Measurements from ENCODE around the gene MACF1. TPM values are rescaled to one million over a fixed set of nuclear protein-coding genes. Genes with fewer than 3 reads are reported as not detected.

The MACF1 gene
- polyA plus RNA-seq, 6 donors from 2014 or later: 9.1 to 96.3 (median 29.5) TPM

GRCh38 chr1:39326836-39327235, 122.3 kb downstream of the MACF1 start:
- Mint-ChIP-seq H3K27ac (no peak overlapping the region), H3K27me3 (no peaks in the 10 kb centered on the region), H3K9me3 (no peaks in the 10 kb centered on the region), H3K4me1 (no peaks in the 10 kb centered on the region), H3K36me3 (peaks cover 20 to 23% of the 10 kb centered on the region in 2 donors), H3K4me3 (no peak overlapping the region)
- no peak for DNase-seq
- ATAC-seq (ENCODE audit: low read depth in 2 of 2): no peak

- no peaks in the 10 kb centered on the region for H3K27me3 Mint-ChIP-seq
- H3K27ac Mint-ChIP-seq: peak overlapping the region in 2 of 6 donors; percentile 6 to 58
- ATAC-seq (ENCODE audit: low read depth in 2 of 2) (no peak), DNase-seq (no peak)
- H3K36me3 Mint-ChIP-seq: peaks cover 13 to 20% of the 10 kb centered on the region in 2 donors
- no peak overlapping the region for H3K4me3 Mint-ChIP-seq
- no peaks in the 10 kb centered on the region for H3K9me3 Mint-ChIP-seq
- H3K4me1 Mint-ChIP-seq: no peaks in the 10 kb centered on the region
Observed at GRCh38 chr1:39328095-39328494, 123.6 kb downstream of the MACF1 start.

- no peak for DNase-seq
- H3K27ac Mint-ChIP-seq: no peak overlapping the region
- H3K36me3 Mint-ChIP-seq: peaks cover 15 to 26% of the 10 kb centered on the region in 2 donors
- no peaks in the 10 kb centered on the region for H3K27me3 Mint-ChIP-seq
- no peak for ATAC-seq (ENCODE audit: low read depth in 2 of 2)
- no peaks in the 10 kb centered on the region for H3K4me1 Mint-ChIP-seq
- no peaks in the 10 kb centered on the region for H3K9me3 Mint-ChIP-seq
- H3K4me3 Mint-ChIP-seq: no peak overlapping the region
Observed at GRCh38 chr1:39328586-39329121, 124.2 kb downstream of the MACF1 start.

GRCh38 chr1:39331647-39332046, 127.2 kb downstream of the MACF1 start:
- no peaks in the 10 kb centered on the region for H3K9me3 Mint-ChIP-seq
- no peak overlapping the region for H3K4me3 Mint-ChIP-seq
- DNase-seq: no peak
- ATAC-seq (ENCODE audit: low read depth in 2 of 2): no peak
- H3K36me3 Mint-ChIP-seq: peaks cover 27 to 41% of the 10 kb centered on the region in 2 donors
- no peaks in the 10 kb centered on the region for H3K4me1 Mint-ChIP-seq
- peak overlapping the region in 3 of 6 donors; percentile 7 to 53 (median 26) for H3K27ac Mint-ChIP-seq
- no peaks in the 10 kb centered on the region for H3K27me3 Mint-ChIP-seq

- Mint-ChIP-seq H3K27ac (peak overlapping the region in 2 of 6 donors; percentile 7 to 54), H3K9me3 (no peaks in the 10 kb centered on the region), H3K36me3 (peaks cover 28 to 41% of the 10 kb centered on the region in 2 donors), H3K4me1 (no peaks in the 10 kb centered on the region), H3K4me3 (no peak overlapping the region), H3K27me3 (no peaks in the 10 kb centered on the region)
- DNase-seq: no peak
- no peak for ATAC-seq (ENCODE audit: low read depth in 2 of 2)
Observed at GRCh38 chr1:39332291-39332690, 127.8 kb downstream of the MACF1 start.

- Mint-ChIP-seq H3K4me3 (no peak overlapping the region), H3K4me1 (no peaks in the 10 kb centered on the region), H3K27ac (peak overlapping the region in 2 of 6 donors; percentile 16 to 39), H3K9me3 (no peaks in the 10 kb centered on the region), H3K36me3 (peaks cover 27 to 36% of the 10 kb centered on the region in 2 donors), H3K27me3 (no peaks in the 10 kb centered on the region)
- ATAC-seq (ENCODE audit: low read depth in 2 of 2) (no peak), DNase-seq (no peak)
Observed at GRCh38 chr1:39332828-39333227, 128.3 kb downstream of the MACF1 start.

- DNase-seq (no peak), ATAC-seq (ENCODE audit: low read depth in 2 of 2) (no peak)
- H3K27me3 Mint-ChIP-seq: no peaks in the 10 kb centered on the region
- H3K27ac Mint-ChIP-seq: peak overlapping the region in 3 of 6 donors; percentile 13 to 39 (median 16)
- peaks cover 23 to 32% of the 10 kb centered on the region in 2 donors for H3K36me3 Mint-ChIP-seq
- no peak overlapping the region for H3K4me3 Mint-ChIP-seq
- H3K9me3 Mint-ChIP-seq: no peaks in the 10 kb centered on the region
- no peaks in the 10 kb centered on the region for H3K4me1 Mint-ChIP-seq
Observed at GRCh38 chr1:39333296-39333695, 128.8 kb downstream of the MACF1 start.

- peaks cover 27 to 37% of the 10 kb centered on the region in 2 donors for H3K36me3 Mint-ChIP-seq
- DNase-seq (no peak), ATAC-seq (ENCODE audit: low read depth in 2 of 2) (no peak)
- H3K4me1 Mint-ChIP-seq: no peaks in the 10 kb centered on the region
- H3K9me3 Mint-ChIP-seq: no peaks in the 10 kb centered on the region
- no peak overlapping the region for H3K4me3 Mint-ChIP-seq
- peak overlapping the region in 1 of 6 donors; percentile 65 for H3K27ac Mint-ChIP-seq
- H3K27me3 Mint-ChIP-seq: no peaks in the 10 kb centered on the region
Observed at GRCh38 chr1:39335216-39335615, 130.7 kb downstream of the MACF1 start.

GRCh38 chr1:39337067-39337466, 132.6 kb downstream of the MACF1 start:
- Mint-ChIP-seq H3K36me3 (peaks cover 33 to 37% of the 10 kb centered on the region in 2 donors), H3K4me3 (no peak overlapping the region), H3K27ac (peak overlapping the region in 1 of 6 donors; percentile 43), H3K4me1 (no peaks in the 10 kb centered on the region), H3K9me3 (no peaks in the 10 kb centered on the region), H3K27me3 (no peaks in the 10 kb centered on the region)
- ATAC-seq (ENCODE audit: low read depth in 2 of 2) (no peak), DNase-seq (no peak)

- Mint-ChIP-seq H3K9me3 (no peaks in the 10 kb centered on the region), H3K36me3 (peaks cover 20 to 34% of the 10 kb centered on the region in 2 donors), H3K27me3 (no peaks in the 10 kb centered on the region), H3K4me3 (no peak overlapping the region), H3K27ac (peak overlapping the region in 2 of 6 donors; percentile 52 to 59), H3K4me1 (no peaks in the 10 kb centered on the region)
- no peak for ATAC-seq (ENCODE audit: low read depth in 2 of 2)
- no peak for DNase-seq
Observed at GRCh38 chr1:39342776-39343175, 138.3 kb downstream of the MACF1 start.

- H3K9me3 Mint-ChIP-seq: no peaks in the 10 kb centered on the region
- no peaks in the 10 kb centered on the region for H3K27me3 Mint-ChIP-seq
- no peak overlapping the region for H3K4me3 Mint-ChIP-seq
- H3K4me1 Mint-ChIP-seq: no peaks in the 10 kb centered on the region
- ATAC-seq (ENCODE audit: low read depth in 2 of 2) (no peak), DNase-seq (no peak)
- peaks cover 24 to 30% of the 10 kb centered on the region in 2 donors for H3K36me3 Mint-ChIP-seq
- peak overlapping the region in 5 of 6 donors; percentile 22 to 72 (median 56) for H3K27ac Mint-ChIP-seq
Observed at GRCh38 chr1:39344394-39345154, 140.1 kb downstream of the MACF1 start.

GRCh38 chr1:39346872-39347271, 142.4 kb downstream of the MACF1 start:
- no peaks in the 10 kb centered on the region for H3K9me3 Mint-ChIP-seq
- DNase-seq (no peak), ATAC-seq (ENCODE audit: low read depth in 2 of 2) (no peak)
- no peak overlapping the region for H3K4me3 Mint-ChIP-seq
- no peaks in the 10 kb centered on the region for H3K4me1 Mint-ChIP-seq
- H3K36me3 Mint-ChIP-seq: peaks cover 34 to 39% of the 10 kb centered on the region in 2 donors
- H3K27me3 Mint-ChIP-seq: no peaks in the 10 kb centered on the region
- H3K27ac Mint-ChIP-seq: no peak overlapping the region

- no peak for ATAC-seq (ENCODE audit: low read depth in 2 of 2)
- Mint-ChIP-seq H3K4me1 (peaks cover 0 to under 1% (median 0%) of the 10 kb centered on the region in 3 donors), H3K36me3 (peaks cover 28 to 35% of the 10 kb centered on the region in 2 donors), H3K4me3 (no peak overlapping the region), H3K27me3 (no peaks in the 10 kb centered on the region), H3K27ac (peak overlapping the region in 1 of 6 donors; percentile 77), H3K9me3 (no peaks in the 10 kb centered on the region)
- no peak for DNase-seq
Observed at GRCh38 chr1:39348278-39348677, 143.8 kb downstream of the MACF1 start.

- Mint-ChIP-seq H3K27me3 (no peaks in the 10 kb centered on the region), H3K4me1 (peaks cover 0 to 10% (median 0%) of the 10 kb centered on the region in 3 donors), H3K4me3 (no peak overlapping the region), H3K27ac (peak overlapping the region in 1 of 6 donors; percentile 7), H3K36me3 (peaks cover 20 to 48% of the 10 kb centered on the region in 2 donors), H3K9me3 (no peaks in the 10 kb centered on the region)
- no peak for ATAC-seq (ENCODE audit: low read depth in 2 of 2)
- no peak for DNase-seq
Observed at GRCh38 chr1:39352881-39353280, 148.4 kb downstream of the MACF1 start.
